HG03354 (cell line): Measurements from ENCODE around the gene RAF1.
"Not testable (repeated sequence)": the region's sequence is repeated elsewhere in the genome, so short reads cannot be mapped to it uniquely, and the experiment has no call there.

ENCODE experiments used
- ATAC-seq: cut with Tn5 transposase; IDR thresholded peaks from one replicate; pipeline ENCODE4 v1.9.1; 2021; ENCODE audit warnings: mild to moderate bottlenecking; ENCODE audit not compliant: unreplicated experiment, poor library complexity, severe bottlenecking

The RAF1 gene

GRCh38 chr3:12663936-12664908 lies at the start of gene RAF1:
TSS of gene RAF1 (minus strand) at chr3:12664117. CDS start at chr3:12618721, 45,396 bp downstream.
- peak; percentile 93 for ATAC-seq

DNA sequence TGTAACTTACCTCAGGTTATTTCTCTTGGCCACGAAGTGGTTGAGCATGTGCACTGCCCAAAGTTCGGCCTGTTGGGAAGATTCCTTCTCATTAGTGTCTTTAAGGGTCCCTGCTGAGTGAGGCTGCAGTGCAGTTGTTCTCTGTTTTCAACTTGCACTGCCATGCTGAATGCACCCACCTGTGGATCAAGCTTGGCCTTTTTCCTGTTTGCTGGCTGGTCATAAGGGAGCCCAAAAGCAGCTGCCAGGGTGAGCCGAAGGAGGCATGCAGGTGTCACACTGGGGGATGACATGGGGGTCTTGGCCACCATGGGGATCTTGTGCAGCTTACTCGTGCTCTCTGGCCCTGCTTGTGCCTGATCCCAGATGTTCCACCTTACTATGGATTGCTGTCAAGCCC lies 46.1 kb upstream of the RAF1 start:
- ATAC-seq, result no peak

DNA sequence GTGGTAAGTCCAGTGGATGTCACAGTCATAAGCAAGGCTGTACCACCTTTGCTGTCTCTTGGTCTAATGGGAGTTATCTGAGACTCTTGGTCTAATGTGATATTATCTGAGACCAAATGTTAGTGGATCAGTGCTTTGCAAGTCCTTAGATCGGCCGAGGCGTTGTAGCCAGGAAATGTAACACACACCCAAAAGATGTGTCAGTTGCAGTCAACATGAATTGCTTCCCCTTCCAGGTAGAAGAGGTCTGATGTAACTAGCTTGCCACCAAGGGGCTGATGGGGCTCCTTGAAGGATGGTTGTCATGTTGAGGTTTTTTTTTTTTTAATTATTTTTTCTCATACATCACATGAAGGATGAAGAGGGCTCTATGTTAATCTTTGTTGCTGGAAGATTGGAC lies 45.4 kb upstream of the RAF1 start:
- ATAC-seq, result no peak

GRCh38 chr3:12708584-12709192 lies 44.8 kb upstream of the RAF1 start:
- ATAC-seq, result no peak

- ATAC-seq, result no peak
Observed at GRCh38 chr3:12707449-12707848, 43.5 kb upstream of the RAF1 start.

DNA sequence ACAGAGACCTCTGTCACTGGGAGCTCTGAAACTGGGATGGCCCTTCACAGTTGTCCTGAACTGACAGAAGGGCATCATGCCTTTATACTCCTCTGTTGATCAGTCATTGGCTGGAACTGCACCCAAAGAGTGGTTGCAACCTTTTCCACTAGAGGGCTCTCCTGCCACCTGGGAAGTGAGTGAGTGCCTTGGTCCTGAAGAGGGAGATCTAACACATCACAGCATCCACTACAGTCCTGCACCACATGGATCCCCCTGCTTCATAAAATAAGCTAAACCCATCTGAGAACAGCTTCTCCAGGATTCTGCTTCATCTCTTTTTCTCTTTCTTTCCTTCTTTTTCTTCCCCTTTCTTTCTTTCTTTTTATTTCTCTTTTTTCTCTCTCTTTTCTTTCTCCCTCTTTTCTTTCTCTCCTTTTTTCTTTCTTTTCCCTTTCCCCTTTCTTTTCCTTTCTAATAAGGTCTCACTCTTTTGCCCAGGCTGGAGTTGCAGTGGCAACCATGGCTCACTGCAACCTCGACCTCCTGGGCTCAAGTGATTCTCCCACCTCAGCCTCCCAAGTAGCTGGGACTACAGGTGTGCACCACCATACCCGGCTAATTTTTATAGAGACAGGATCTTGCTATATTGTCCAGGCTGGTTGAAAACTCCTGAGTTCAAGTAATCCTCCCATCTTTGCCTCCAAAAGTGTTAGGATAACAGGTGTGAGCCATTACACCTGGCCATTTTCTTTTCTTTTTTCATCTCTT lies 42.8 kb upstream of the RAF1 start:
- peak; percentile 85 for ATAC-seq

- no peak for ATAC-seq
Observed at GRCh38 chr3:12705981-12706380, 42.1 kb upstream of the RAF1 start.

GRCh38 chr3:12705374-12705926 lies 41.5 kb upstream of the RAF1 start:
- no peak for ATAC-seq

DNA sequence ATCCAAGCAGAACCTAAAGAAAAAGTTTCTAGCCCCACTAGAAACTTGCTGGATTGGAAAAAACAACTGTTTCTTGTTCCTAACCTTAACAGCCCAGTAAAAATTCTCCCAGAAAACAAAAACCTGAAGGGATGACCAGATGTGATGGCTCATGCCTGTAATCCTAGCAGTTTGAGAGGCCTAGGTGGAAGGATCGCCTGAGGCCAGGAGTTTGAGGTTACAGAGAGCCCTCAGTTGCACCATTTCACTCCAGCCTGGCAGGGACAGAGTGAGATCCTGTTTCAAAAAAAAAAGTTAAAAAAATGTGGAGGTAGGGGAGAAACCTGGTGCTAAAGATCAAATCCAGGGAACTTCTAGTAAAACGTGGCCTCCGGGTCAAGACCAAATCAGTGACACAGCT lies 38.6 kb upstream of the RAF1 start:
- no peak for ATAC-seq

DNA sequence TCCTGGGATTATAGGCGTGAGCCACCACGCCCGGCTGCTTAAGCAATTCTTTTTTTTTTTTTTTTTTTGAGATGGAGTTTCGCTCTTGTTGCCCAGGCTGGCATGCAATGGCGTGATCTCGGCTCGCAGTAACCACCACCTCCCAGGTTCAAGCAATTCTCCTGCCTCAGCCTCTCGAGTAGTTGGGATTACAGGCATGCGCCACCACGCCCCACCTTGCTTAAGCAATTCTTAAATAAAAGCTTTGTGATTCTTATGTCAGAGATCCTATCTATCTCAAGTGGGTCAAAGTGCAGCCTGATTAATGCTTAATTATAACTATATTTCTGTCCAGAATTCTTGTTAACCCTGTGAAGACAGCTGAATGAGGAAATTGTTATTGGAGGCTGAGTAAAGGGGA lies 37.7 kb upstream of the RAF1 start:
- not testable (repeated sequence) for ATAC-seq

GRCh38 chr3:12700800-12701199 lies 36.9 kb upstream of the RAF1 start:
- no peak for ATAC-seq

- ATAC-seq, result no peak
Observed at GRCh38 chr3:12695916-12696315, 32.0 kb upstream of the RAF1 start.

DNA sequence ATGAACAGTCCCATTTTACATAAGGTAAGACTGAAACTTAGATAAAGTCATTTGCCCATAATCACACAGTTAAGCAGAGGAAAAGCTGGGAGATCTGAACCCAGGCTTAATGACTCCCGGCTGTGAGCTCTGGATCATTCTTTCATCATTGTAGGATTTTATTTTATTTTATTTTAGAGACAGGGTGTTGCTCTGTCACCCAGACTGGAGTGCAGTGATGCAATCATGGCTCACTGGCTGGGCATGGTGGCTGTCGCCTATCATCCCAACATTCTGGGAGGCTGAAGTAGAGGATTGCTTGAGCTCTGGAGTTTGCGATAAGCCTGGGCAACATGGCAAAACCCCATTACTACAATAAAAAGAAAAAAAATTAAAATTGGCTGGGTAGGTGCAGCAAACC lies 31.2 kb upstream of the RAF1 start:
- ATAC-seq, result no peak

DNA sequence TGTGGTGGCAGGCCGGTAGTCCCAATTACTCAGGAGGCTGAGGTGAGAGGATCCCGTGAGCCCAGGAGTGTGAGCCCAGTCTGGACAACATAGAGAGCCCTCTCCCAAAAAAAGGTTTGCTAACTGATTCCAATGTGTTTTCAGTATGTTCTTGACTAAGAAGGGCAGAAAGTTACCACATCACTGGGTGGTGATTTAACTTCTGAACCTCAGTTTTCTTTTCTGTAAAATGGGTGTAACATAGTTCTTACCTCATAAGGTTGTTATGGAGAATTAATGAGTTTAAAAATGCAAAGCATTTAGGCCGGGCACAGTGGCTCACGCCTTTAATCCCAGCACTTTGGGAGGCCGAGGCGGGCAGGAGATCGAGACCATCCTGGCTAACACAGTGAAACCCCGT lies 28.5 kb upstream of the RAF1 start:
- no peak for ATAC-seq

GRCh38 chr3:12689997-12690711 lies 26.2 kb upstream of the RAF1 start:
- no peak for ATAC-seq

DNA sequence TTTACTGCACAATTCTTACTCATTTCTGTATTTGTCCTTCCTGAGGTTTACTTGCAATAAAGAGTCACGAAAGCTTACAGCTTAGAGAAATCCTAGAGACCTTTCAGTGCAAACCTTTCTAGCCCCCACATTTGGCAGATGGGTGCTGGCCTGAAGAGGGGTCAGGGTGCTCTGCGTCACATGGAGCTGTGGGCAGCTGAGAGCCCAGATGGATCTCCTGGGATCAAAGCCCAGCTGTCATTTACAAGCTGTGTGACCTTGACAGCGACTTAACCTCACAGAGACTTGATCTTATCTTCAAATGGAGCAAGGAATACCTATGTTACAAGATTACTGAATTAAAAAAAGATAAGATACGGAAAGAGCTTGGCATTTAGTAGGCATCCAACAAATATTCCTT lies 24.0 kb upstream of the RAF1 start:
- no peak for ATAC-seq

DNA sequence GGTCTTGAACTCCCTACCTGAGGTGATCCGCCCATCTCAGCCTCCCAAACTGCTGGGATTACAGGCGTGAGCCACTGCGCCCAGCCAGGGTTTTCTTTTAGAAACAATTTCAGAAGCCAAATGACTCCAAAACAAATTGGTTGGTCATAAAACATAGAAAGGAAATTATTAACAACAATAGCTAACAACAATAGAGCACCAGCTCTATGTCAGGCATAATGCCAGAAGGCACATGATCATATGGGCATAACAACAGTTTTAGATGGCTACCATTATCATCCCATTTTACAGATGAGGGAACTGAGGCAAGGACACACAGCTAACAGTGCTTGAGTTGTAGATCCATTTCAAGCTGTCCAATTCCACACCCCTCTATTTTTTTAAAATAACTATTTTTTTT lies 22.2 kb upstream of the RAF1 start:
- ATAC-seq, result no peak

- no peak for ATAC-seq
Observed at GRCh38 chr3:12681943-12682390, 18.1 kb upstream of the RAF1 start.

GRCh38 chr3:12681089-12681942 lies 17.4 kb upstream of the RAF1 start:
- ATAC-seq, result no peak
